ENCODE data around the gene VENTX.

DNA sequence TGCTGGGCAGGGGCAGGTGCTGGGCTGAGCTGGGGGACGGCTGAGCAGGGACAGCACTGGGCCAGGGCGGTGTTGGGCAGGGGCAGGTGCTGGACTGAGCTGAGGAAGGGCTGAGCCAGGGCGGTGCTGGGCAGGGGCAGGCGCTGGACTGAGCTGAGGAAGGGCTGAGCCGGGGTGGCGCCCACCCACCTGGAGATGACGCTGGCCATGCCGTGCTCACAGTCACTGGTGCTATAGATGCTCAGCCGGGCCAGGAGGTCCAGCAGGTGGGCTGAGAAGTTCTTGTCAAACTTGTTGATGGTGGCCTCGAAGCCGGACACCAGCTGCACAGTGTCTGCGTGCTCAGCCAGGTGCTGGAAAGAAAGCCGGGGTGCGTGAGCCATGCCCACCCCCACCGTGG, 43.4 kb downstream of the VENTX start:
- TF ChIP-seq, protein P1, sequence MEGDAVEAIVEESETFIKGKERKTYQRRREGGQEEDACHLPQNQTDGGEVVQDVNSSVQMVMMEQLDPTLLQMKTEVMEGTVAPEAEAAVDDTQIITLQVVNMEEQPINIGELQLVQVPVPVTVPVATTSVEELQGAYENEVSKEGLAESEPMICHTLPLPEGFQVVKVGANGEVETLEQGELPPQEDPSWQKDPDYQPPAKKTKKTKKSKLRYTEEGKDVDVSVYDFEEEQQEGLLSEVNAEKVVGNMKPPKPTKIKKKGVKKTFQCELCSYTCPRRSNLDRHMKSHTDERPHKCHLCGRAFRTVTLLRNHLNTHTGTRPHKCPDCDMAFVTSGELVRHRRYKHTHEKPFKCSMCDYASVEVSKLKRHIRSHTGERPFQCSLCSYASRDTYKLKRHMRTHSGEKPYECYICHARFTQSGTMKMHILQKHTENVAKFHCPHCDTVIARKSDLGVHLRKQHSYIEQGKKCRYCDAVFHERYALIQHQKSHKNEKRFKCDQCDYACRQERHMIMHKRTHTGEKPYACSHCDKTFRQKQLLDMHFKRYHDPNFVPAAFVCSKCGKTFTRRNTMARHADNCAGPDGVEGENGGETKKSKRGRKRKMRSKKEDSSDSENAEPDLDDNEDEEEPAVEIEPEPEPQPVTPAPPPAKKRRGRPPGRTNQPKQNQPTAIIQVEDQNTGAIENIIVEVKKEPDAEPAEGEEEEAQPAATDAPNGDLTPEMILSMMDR (IDR thresholded peaks at IDR 0.05), result no peak
- no peak for TF ChIP-seq POLR2A (IDR thresholded peaks at IDR 0.05)
- TF ChIP-seq EP300 (IDR thresholded peaks at IDR 0.05), result no peak
- TF ChIP-seq POLR2AphosphoS5 (IDR thresholded peaks at IDR 0.05), result no peak

Data from suprapubic skin (tissue), 4 donors.